Mammary epithelial cell (primary cell): ENCODE data around the gene KRTCAP2.

Experiments
- CTCF ChIP-seq, 2 donors: IDR thresholded peaks in 1 of 2; conservative IDR thresholded peaks in 1 of 2; 2 replicates each; pipeline ENCODE4 v1.5.1; 2011 to 2012; ENCODE audit warnings: inconsistent platforms in 2 of 2, low read length in 2 of 2, mild to moderate bottlenecking in 2 of 2, control low read depth in 1 of 2, low read depth in 1 of 2; ENCODE audit not compliant: insufficient read depth in 1 of 2; ENCODE audit errors: extremely low read depth in 1 of 2
- EZH2 ChIP-seq: IDR thresholded peaks from 2 replicates; pipeline ENCODE4 v1.6.1; 2012; ENCODE audit warnings: low read length, inconsistent platforms, borderline replicate concordance

DNA sequence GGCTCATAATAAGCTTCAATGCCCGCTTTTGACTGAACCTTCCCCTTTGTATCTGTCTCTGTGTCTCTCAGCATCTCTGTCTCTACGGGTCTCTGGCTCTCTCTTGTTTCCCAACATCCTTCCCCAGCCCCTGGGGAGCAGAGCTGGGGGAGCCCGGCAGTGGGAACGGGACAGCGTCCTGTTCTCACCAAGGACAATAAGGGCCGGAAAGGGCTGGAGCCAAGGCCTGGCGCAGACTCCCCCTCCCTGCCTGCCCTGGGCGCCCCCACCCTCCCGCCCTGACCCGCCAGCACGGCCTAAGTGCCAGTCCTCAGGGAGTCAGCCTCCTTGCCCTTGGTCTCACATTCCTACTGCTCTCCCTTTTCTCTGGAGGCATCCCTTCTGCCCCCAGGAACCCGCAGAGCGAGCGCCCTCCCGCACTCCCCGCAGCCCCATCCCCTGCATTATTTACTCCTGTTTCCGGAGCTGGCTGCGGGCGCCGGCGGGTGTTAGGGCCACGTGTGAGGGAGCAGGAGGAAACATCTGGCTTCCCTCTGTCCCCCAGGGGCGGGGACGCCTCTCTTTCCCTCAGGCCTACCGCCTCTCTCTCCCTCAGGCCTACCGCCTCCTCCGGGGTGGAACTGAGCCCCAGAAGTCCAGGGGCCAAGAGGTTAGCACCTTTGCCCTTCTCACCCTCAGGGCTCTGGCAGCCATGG is 6.5 kb downstream of the KRTCAP2 start:
- no peak for TF ChIP-seq CTCF (conservative IDR thresholded peaks at IDR 0.05 in 1 of 2, IDR thresholded peaks at IDR 0.05 in 1 of 2; ENCODE audit: extremely low read depth in 1 of 2, insufficient read depth in 1 of 2, low read depth in 1 of 2, low read length in 2 of 2)
- TF ChIP-seq EZH2, result no peak
